Dendritic cell treated with granulocyte-macrophage colony-stimulating factor and Interleukin-4, amounts not matched to agents 40 ng/mL and 50 ng/mL, for 4 days (primary cell): ENCODE data around the gene ATF4.
"Not testable (repeated sequence)": the region's sequence is repeated elsewhere in the genome, so short reads cannot be mapped to it uniquely, and the experiment has no call there.

Experiments used
- H3K27ac Mint-ChIP-seq: one replicate; pipeline ENCODE4 v1.8.0; 2022; ENCODE audit warnings: mild to moderate bottlenecking, mixed read lengths
- H3K27me3 Mint-ChIP-seq: one replicate; pipeline ENCODE4 v1.8.0; 2022; ENCODE audit warnings: mild to moderate bottlenecking, mixed read lengths
- H3K36me3 Mint-ChIP-seq: one replicate; pipeline ENCODE4 v1.8.0; 2022; ENCODE audit warnings: low read depth, mixed read lengths
- H3K4me1 Mint-ChIP-seq: one replicate; pipeline ENCODE4 v1.8.0; 2022; ENCODE audit warnings: low read depth, mixed read lengths
- H3K4me3 Mint-ChIP-seq: one replicate; pipeline ENCODE4 v1.8.0; 2022; ENCODE audit warnings: mild to moderate bottlenecking, moderate library complexity, mixed read lengths
- H3K9me3 Mint-ChIP-seq: one replicate; pipeline ENCODE4 v1.8.0; 2022; ENCODE audit warnings: mixed read lengths
- intact Hi-C: fragments of 100-400 bp; cut with micrococcal nuclease; formaldehyde crosslinking; loops from one replicate; pipeline ENCODE4 v1.15.0; 2022

Gene ATF4

GRCh38 chr22:39510529-39511149 lies 9.7 kb upstream of the ATF4 start:
- Mint-ChIP-seq H3K9me3 (no peaks in the 10 kb centered on the region), H3K36me3 (peaks cover 100% of the 10 kb centered on the region), H3K27ac (no peak overlapping the region), H3K4me1 (peaks cover 46% of the 10 kb centered on the region), H3K4me3 (no peak overlapping the region), H3K27me3 (no peaks in the 10 kb centered on the region)
- intact Hi-C loops: loop anchor here (10.0 kb wide), 2 partner anchors 106 to 166 kb away; partner anchors contain the start of gene SYNGR1

- intact Hi-C loops: loop anchor here (10.0 kb wide), 2 partner anchors 106 to 166 kb away; partner anchors contain the start of gene SYNGR1
- peaks cover 100% of the 10 kb centered on the region for H3K36me3 Mint-ChIP-seq
- H3K4me3 Mint-ChIP-seq: no peak overlapping the region
- no peaks in the 10 kb centered on the region for H3K9me3 Mint-ChIP-seq
- peaks cover 46% of the 10 kb centered on the region for H3K4me1 Mint-ChIP-seq
- no peak overlapping the region for H3K27ac Mint-ChIP-seq
- no peaks in the 10 kb centered on the region for H3K27me3 Mint-ChIP-seq
These were observed 9.1 kb upstream of the ATF4 start for GRCh38 chr22:39511226-39511625.

GRCh38 chr22:39512026-39512425 lies 8.3 kb upstream of the ATF4 start:
- H3K9me3 Mint-ChIP-seq: no peaks in the 10 kb centered on the region
- no peaks in the 10 kb centered on the region for H3K27me3 Mint-ChIP-seq
- peaks cover 49% of the 10 kb centered on the region for H3K4me1 Mint-ChIP-seq
- no peak overlapping the region for H3K4me3 Mint-ChIP-seq
- no peak overlapping the region for H3K27ac Mint-ChIP-seq
- H3K36me3 Mint-ChIP-seq: peaks cover 100% of the 10 kb centered on the region
- intact Hi-C loops: loop anchor here (10.0 kb wide), 2 partner anchors 107 to 167 kb away; partner anchors contain the start of gene SYNGR1

- H3K9me3 Mint-ChIP-seq: no peaks in the 10 kb centered on the region
- no peak overlapping the region for H3K27ac Mint-ChIP-seq
- intact Hi-C loops: loop anchor here (10.0 kb wide), 2 partner anchors 109 to 169 kb away; partner anchors contain the start of gene SYNGR1
- peaks cover 91% of the 10 kb centered on the region for H3K36me3 Mint-ChIP-seq
- H3K4me1 Mint-ChIP-seq: peaks cover 55% of the 10 kb centered on the region
- no peaks in the 10 kb centered on the region for H3K27me3 Mint-ChIP-seq
- no peak overlapping the region for H3K4me3 Mint-ChIP-seq
These were observed 6.6 kb upstream of the ATF4 start for GRCh38 chr22:39513791-39514190.

- no peak overlapping the region for H3K4me3 Mint-ChIP-seq
- intact Hi-C loops: loop anchor here (10.0 kb wide), 2 partner anchors 110 to 170 kb away; partner anchors contain the start of gene SYNGR1
- peaks cover 56% of the 10 kb centered on the region for H3K4me1 Mint-ChIP-seq
- H3K9me3 Mint-ChIP-seq: no peaks in the 10 kb centered on the region
- peaks cover 87% of the 10 kb centered on the region for H3K36me3 Mint-ChIP-seq
- H3K27ac Mint-ChIP-seq: peak overlapping the region; percentile 63
- no peaks in the 10 kb centered on the region for H3K27me3 Mint-ChIP-seq
These were observed 5.9 kb upstream of the ATF4 start for GRCh38 chr22:39514373-39514973.

- no peaks in the 10 kb centered on the region for H3K9me3 Mint-ChIP-seq
- intact Hi-C loops: loop anchor here (10.0 kb wide), 2 partner anchors 111 to 171 kb away; partner anchors contain the start of gene SYNGR1
- peaks cover 52% of the 10 kb centered on the region for H3K4me1 Mint-ChIP-seq
- no peak overlapping the region for H3K27ac Mint-ChIP-seq
- H3K4me3 Mint-ChIP-seq: no peak overlapping the region
- peaks cover 86% of the 10 kb centered on the region for H3K36me3 Mint-ChIP-seq
- H3K27me3 Mint-ChIP-seq: no peaks in the 10 kb centered on the region
These were observed 4.9 kb upstream of the ATF4 start for GRCh38 chr22:39515266-39516050.

- Mint-ChIP-seq H3K27ac (peak overlapping the region; percentile 100), H3K27me3 (no peaks in the 10 kb centered on the region), H3K9me3 (no peaks in the 10 kb centered on the region), H3K4me1 (peaks cover 58% of the 10 kb centered on the region), H3K36me3 (peaks cover 86% of the 10 kb centered on the region), H3K4me3 (no peak overlapping the region)
- intact Hi-C loops: loop anchor here (10.0 kb wide), 2 partner anchors 113 to 173 kb away; partner anchors contain the start of gene SYNGR1
These were observed 2.9 kb upstream of the ATF4 start for GRCh38 chr22:39517470-39517869.

- intact Hi-C loops: loop anchor here (2.0 to 10.0 kb wide), 3 partner anchors 15 to 173 kb away; partner anchors contain the start of genes RPS19BP1 and SYNGR1
- Mint-ChIP-seq H3K9me3 (no peaks in the 10 kb centered on the region), H3K36me3 (peaks cover 86% of the 10 kb centered on the region), H3K4me3 (peak overlapping the region; percentile 94), H3K4me1 (peaks cover 66% of the 10 kb centered on the region), H3K27ac (peak overlapping the region; percentile 100), H3K27me3 (no peaks in the 10 kb centered on the region)
These were observed 2.1 kb upstream of the ATF4 start for GRCh38 chr22:39518144-39518786.

- intact Hi-C loops: loop anchor here (2.0 to 10.0 kb wide), 3 partner anchors 14 to 174 kb away; partner anchors contain the start of genes RPS19BP1 and SYNGR1
- Mint-ChIP-seq H3K36me3 (peaks cover 86% of the 10 kb centered on the region), H3K4me3 (peak overlapping the region; percentile 94), H3K27me3 (no peaks in the 10 kb centered on the region), H3K27ac (peak overlapping the region; percentile 100), H3K9me3 (no peaks in the 10 kb centered on the region), H3K4me1 (peaks cover 66% of the 10 kb centered on the region)
These were observed 1.2 kb upstream of the ATF4 start for GRCh38 chr22:39518996-39519680.

GRCh38 chr22:39519681-39520225 lies 609 bp upstream of the ATF4 start:
- Mint-ChIP-seq H3K27ac (peak overlapping the region; percentile 100), H3K27me3 (no peaks in the 10 kb centered on the region), H3K4me3 (peak overlapping the region; percentile 94), H3K9me3 (no peaks in the 10 kb centered on the region), H3K36me3 (peaks cover 86% of the 10 kb centered on the region), H3K4me1 (peaks cover 66% of the 10 kb centered on the region)
- intact Hi-C loops: loop anchor here (1.0 to 10.0 kb wide), 6 partner anchors 13 to 345 kb away; partner anchors contain the start of genes MIEF1, RPL3, RPS19BP1 and SYNGR1

- H3K4me1 Mint-ChIP-seq: peaks cover 70% of the 10 kb centered on the region
- H3K36me3 Mint-ChIP-seq: peaks cover 86% of the 10 kb centered on the region
- intact Hi-C loops: loop anchor here (10.0 kb wide), 2 partner anchors 206 to 346 kb away; partner anchors contain the start of gene RPL3
These were observed 934 bp downstream of the ATF4 start for GRCh38 chr22:39521106-39521885.

GRCh38 chr22:39522091-39522490 lies 1.7 kb downstream of the ATF4 start:
- not testable (repeated sequence) for H3K9me3 Mint-ChIP-seq, H3K27me3 Mint-ChIP-seq
- H3K36me3 Mint-ChIP-seq: peaks cover 82% of the 10 kb centered on the region
- intact Hi-C loops: loop anchor here (10.0 kb wide), 2 partner anchors 207 to 347 kb away; partner anchors contain the start of gene RPL3
- peak overlapping the region; percentile 100 for H3K27ac Mint-ChIP-seq
- peak overlapping the region; percentile 94 for H3K4me3 Mint-ChIP-seq
- H3K4me1 Mint-ChIP-seq: peaks cover 73% of the 10 kb centered on the region

More at GRCh38 chr22:39521106-39521885, 934 bp downstream of the ATF4 start:
- Mint-ChIP-seq H3K4me3 (peak overlapping the region; percentile 94), H3K27ac (peak overlapping the region; percentile 100)
- not testable (repeated sequence) for H3K9me3 Mint-ChIP-seq, H3K27me3 Mint-ChIP-seq
